Activated naive CD8-positive, alpha-beta T cell treated with anti-CD3 and anti-CD28 coated beads, Interleukin-2, amount 10 ng/mL, durations not matched to agents 7 days and 5 days (primary cell): ENCODE results near the gene NOP56. TPM values are rescaled to one million over a fixed set of nuclear protein-coding genes. Genes with fewer than 3 reads are reported as not detected.
A peak's percentile ranks its signal among the peaks of the same experiment; 100 is the strongest.
"Not testable (repeated sequence)": the region's sequence is repeated elsewhere in the genome, so short reads cannot be mapped to it uniquely, and the experiment has no call there.

ENCODE experiments used
- ATAC-seq: fragments of 150-1000 bp; cut with Tn5 transposase; one replicate; pipeline ENCODE4 v1.10.0; 2021; ENCODE audit warnings: low read depth, moderate library complexity
- POLR2A ChIA-PET: fragments of 350-600 bp; sonication (Branson Sonifier 250); formaldehyde crosslinking; loops from one replicate; lab custom pipeline; 2021; ENCODE audit warnings: antibody characterized with exemption; lab: Charles Lee
- DNase-seq: peaks from one replicate; pipeline ENCODE4 v3.0.0; 2021
- H3K27ac Mint-ChIP-seq: one replicate; pipeline ENCODE4 v1.8.0; 2022; ENCODE audit warnings: mild to moderate bottlenecking, mixed read lengths
- H3K27me3 Mint-ChIP-seq: one replicate; pipeline ENCODE4 v1.8.0; 2022; ENCODE audit warnings: mild to moderate bottlenecking, moderate library complexity, mixed read lengths
- H3K36me3 Mint-ChIP-seq: one replicate; pipeline ENCODE4 v1.8.0; 2021; ENCODE audit warnings: mild to moderate bottlenecking, mixed read lengths
- H3K4me1 Mint-ChIP-seq: one replicate; pipeline ENCODE4 v1.8.0; 2021; ENCODE audit warnings: mixed read lengths
- H3K4me3 Mint-ChIP-seq: one replicate; pipeline ENCODE4 v1.8.0; 2022; ENCODE audit warnings: mild to moderate bottlenecking, moderate library complexity, mixed read lengths
- H3K9me3 Mint-ChIP-seq: one replicate; pipeline ENCODE4 v1.8.0; 2021; ENCODE audit warnings: mixed read lengths
- total RNA-seq, 2 experiments: library from RNA; stranded (reverse); gene quantifications; one replicate each; pipeline ENCODE4 v1.2.3, GENCODE V29; 2021

The NOP56 gene
- total RNA-seq, 2 experiments from 2014 or later, result 322 to 330 TPM

DNA sequence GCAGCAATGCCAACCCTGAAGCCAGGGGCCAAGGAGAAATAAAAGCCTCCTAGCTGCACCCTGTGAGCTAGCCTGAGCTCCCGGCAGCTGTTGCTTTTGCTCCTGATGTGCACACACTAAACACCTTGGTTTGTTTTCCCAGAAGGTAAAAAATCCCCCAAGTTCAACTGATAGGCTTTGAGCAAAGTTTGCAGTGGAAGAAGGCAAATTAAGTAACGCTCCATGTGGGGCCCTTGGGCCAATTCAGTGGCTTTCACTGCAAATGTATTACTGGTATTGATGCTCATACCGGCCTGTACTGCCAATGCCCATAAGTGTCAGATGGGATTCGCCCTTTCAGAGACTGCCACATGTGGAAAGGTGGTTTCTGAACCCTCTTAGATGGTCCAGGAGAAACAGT is 21.0 kb downstream of the NOP56 start:
- no peak overlapping the region for H3K27ac Mint-ChIP-seq
- POLR2A ChIA-PET, result interaction anchor here (1.9 kb wide), 1 partner anchor 9 kb away, joined by 8 read pairs; the partner anchor contains the start of gene IDH3B
- H3K9me3 Mint-ChIP-seq, result no peaks in the 10 kb centered on the region
- DNase-seq (no peak), ATAC-seq (no peak)
- H3K4me3 Mint-ChIP-seq, result no peak overlapping the region
- peaks cover 5% of the 10 kb centered on the region for H3K27me3 Mint-ChIP-seq
- no peaks in the 10 kb centered on the region for H3K36me3 Mint-ChIP-seq
- H3K4me1 Mint-ChIP-seq, result no peaks in the 10 kb centered on the region

DNA sequence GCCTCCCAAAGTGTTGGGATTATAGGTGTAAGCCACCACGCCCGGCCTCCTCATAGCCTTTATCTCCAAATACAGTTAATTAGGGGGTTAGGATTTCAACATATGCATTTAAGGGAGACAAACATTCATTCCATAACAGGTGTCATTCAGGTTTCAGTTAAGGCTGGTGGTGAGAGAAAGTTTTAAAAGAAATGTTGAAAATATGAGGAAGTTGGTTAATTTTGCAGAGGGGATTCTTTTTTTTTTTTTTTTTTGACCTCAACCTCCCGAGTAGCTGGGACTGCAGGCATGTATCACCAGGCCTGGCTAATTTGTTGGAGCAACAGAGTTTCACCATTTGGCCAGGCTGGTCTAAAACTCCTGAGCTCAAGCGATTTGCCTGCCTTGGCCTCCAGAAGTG is 27.6 kb downstream of the NOP56 start:
- no peaks in the 10 kb centered on the region for H3K9me3 Mint-ChIP-seq
- H3K4me3 Mint-ChIP-seq, result no peak overlapping the region
- H3K27ac Mint-ChIP-seq, result no peak overlapping the region
- DNase-seq (no peak), ATAC-seq (no peak)
- peaks cover 6% of the 10 kb centered on the region for H3K4me1 Mint-ChIP-seq
- H3K36me3 Mint-ChIP-seq, result no peaks in the 10 kb centered on the region
- peaks cover 32% of the 10 kb centered on the region for H3K27me3 Mint-ChIP-seq
- POLR2A ChIA-PET, result no interaction called here

GRCh38 chr20:2682040-2682439 is 29.6 kb downstream of the NOP56 start:
- peaks cover 11% of the 10 kb centered on the region for H3K4me1 Mint-ChIP-seq
- H3K27me3 Mint-ChIP-seq, result peaks cover 34% of the 10 kb centered on the region
- not testable (repeated sequence) for H3K9me3 Mint-ChIP-seq, H3K36me3 Mint-ChIP-seq, H3K4me3 Mint-ChIP-seq, DNase-seq, ATAC-seq, H3K27ac Mint-ChIP-seq
- POLR2A ChIA-PET, result interaction anchor here (0.7 kb wide), 1 partner anchor 12 kb away, joined by 4 read pairs; no protein-coding TSS in a partner anchor

GRCh38 chr20:2684817-2685216 is 32.4 kb downstream of the NOP56 start:
- not testable (repeated sequence) for H3K9me3 Mint-ChIP-seq, DNase-seq, H3K4me3 Mint-ChIP-seq, H3K36me3 Mint-ChIP-seq
- peaks cover 27% of the 10 kb centered on the region for H3K4me1 Mint-ChIP-seq
- H3K27me3 Mint-ChIP-seq, result peaks cover 43% of the 10 kb centered on the region
- H3K27ac Mint-ChIP-seq, result peak overlapping the region; percentile 25
- peak; percentile 31 for ATAC-seq
- POLR2A ChIA-PET, result interaction anchor here (0.9 to 1.1 kb wide), 2 partner anchors 21 to 33 kb away, joined by 3 to 4 read pairs; partner anchors contain the start of genes IDH3B and NOP56

- ATAC-seq (no peak), DNase-seq (no peak)
- Mint-ChIP-seq H3K4me3 (peak overlapping the region; percentile 66), H3K36me3 (no peaks in the 10 kb centered on the region), H3K27me3 (peaks cover 48% of the 10 kb centered on the region), H3K4me1 (peaks cover 33% of the 10 kb centered on the region), H3K9me3 (no peaks in the 10 kb centered on the region), H3K27ac (peak overlapping the region; percentile 57)
- POLR2A ChIA-PET, result interaction anchor here (0.7 to 2.0 kb wide), 3 partner anchors 23 to 54 kb away, joined by 3 to 8 read pairs (median 5); partner anchors contain the start of genes IDH3B and NOP56
Observed at GRCh38 chr20:2687514-2687913, 35.1 kb downstream of the NOP56 start.

- H3K27me3 Mint-ChIP-seq, result peaks cover 42% of the 10 kb centered on the region
- peak overlapping the region; percentile 66 for H3K4me3 Mint-ChIP-seq
- POLR2A ChIA-PET, result interaction anchor here (0.7 to 2.0 kb wide), 5 partner anchors 19 to 64 kb away, joined by 3 to 8 read pairs (median 5); partner anchors contain the start of gene NOP56
- peak overlapping the region; percentile 57 for H3K27ac Mint-ChIP-seq
- DNase-seq, result peak; percentile 90
- H3K4me1 Mint-ChIP-seq, result peaks cover 31% of the 10 kb centered on the region
- no peaks in the 10 kb centered on the region for H3K9me3 Mint-ChIP-seq
- peak; percentile 84 for ATAC-seq
- H3K36me3 Mint-ChIP-seq, result no peaks in the 10 kb centered on the region
Observed at GRCh38 chr20:2688041-2688591, 35.7 kb downstream of the NOP56 start.

DNA sequence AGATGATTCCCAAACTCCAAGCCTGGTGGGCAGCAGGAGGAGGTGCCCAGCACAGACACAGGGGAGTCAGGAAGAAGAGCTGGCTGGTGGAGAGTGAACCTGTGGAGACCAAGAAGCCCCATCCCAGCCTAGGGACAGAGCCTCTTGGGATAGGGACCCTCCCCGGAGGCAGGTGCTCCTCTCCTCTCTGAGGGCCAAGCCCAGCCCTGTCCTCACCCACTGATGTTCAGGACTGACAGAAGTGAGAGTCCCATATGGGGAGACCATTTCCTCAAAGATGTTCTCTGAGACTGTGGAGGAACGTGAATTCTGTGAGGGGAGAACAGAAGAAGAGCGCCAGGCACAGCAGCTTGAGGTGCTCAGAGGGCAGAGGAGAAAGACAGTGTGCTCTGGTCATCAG is 37.8 kb downstream of the NOP56 start:
- H3K4me3 Mint-ChIP-seq, result no peak overlapping the region
- POLR2A ChIA-PET, result no interaction called here
- ATAC-seq, result no peak

GRCh38 chr20:2690718-2691117 is 38.3 kb downstream of the NOP56 start:
- POLR2A ChIA-PET, result no interaction called here
- H3K4me3 Mint-ChIP-seq, result no peak overlapping the region
- no peaks in the 10 kb centered on the region for H3K9me3 Mint-ChIP-seq

More for the DNA sequence above, 37.8 kb downstream of the NOP56 start:
- Mint-ChIP-seq H3K4me1 (peaks cover 27% of the 10 kb centered on the region), H3K27ac (no peak overlapping the region), H3K27me3 (peaks cover 49% of the 10 kb centered on the region), H3K36me3 (no peaks in the 10 kb centered on the region), H3K9me3 (no peaks in the 10 kb centered on the region)
- no peak for DNase-seq

GRCh38 chr20:2691127-2691526 is 38.7 kb downstream of the NOP56 start:
- Mint-ChIP-seq H3K27me3 (peaks cover 58% of the 10 kb centered on the region), H3K4me1 (peaks cover 22% of the 10 kb centered on the region), H3K36me3 (no peaks in the 10 kb centered on the region), H3K27ac (no peak overlapping the region), H3K9me3 (no peaks in the 10 kb centered on the region), H3K4me3 (peak overlapping the region; percentile 77)
- POLR2A ChIA-PET, result no interaction called here
- DNase-seq (no peak), ATAC-seq (no peak)

More at GRCh38 chr20:2690718-2691117, 38.3 kb downstream of the NOP56 start:
- ATAC-seq (no peak), DNase-seq (no peak)
- H3K27ac Mint-ChIP-seq, result no peak overlapping the region
- peaks cover 22% of the 10 kb centered on the region for H3K4me1 Mint-ChIP-seq
- no peaks in the 10 kb centered on the region for H3K36me3 Mint-ChIP-seq
- peaks cover 54% of the 10 kb centered on the region for H3K27me3 Mint-ChIP-seq

DNA sequence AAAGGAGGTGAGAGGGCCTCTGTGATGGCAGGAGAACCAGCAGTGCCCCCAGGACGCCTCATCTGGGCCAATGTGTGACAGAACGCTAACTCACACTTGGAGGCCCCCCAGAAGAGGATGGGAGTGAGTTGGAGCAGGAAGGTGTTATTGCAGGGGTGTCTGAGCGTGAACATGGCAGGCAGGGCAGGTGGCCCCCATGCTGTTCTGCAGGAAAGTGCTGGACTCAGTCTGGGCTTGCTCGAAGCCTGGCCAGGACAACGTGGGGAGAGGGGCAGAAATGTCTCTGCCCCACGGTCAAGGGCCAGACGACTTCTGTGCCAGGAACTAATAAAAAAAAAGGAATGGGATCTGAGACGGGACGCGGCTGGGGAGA is 39.2 kb downstream of the NOP56 start:
- peaks cover 22% of the 10 kb centered on the region for H3K4me1 Mint-ChIP-seq
- H3K4me3 Mint-ChIP-seq, result peak overlapping the region; percentile 77
- H3K9me3 Mint-ChIP-seq, result no peaks in the 10 kb centered on the region
- H3K27me3 Mint-ChIP-seq, result peaks cover 58% of the 10 kb centered on the region
- ATAC-seq, result no peak
- POLR2A ChIA-PET, result no interaction called here
- H3K27ac Mint-ChIP-seq, result no peak overlapping the region
- H3K36me3 Mint-ChIP-seq, result no peaks in the 10 kb centered on the region
- no peak for DNase-seq

GRCh38 chr20:2692036-2692885 is 39.8 kb downstream of the NOP56 start, which contains the start of gene EBF4:
Gene EBF4, plus strand, starts transcription at chr20:2692780. Its CDS starts 866 bp downstream, at chr20:2693646.
- H3K27ac Mint-ChIP-seq, result peak within 1 kb of the TSS; percentile 79
- POLR2A ChIA-PET, result interaction anchor here (1.3 to 1.5 kb wide), 2 partner anchors 14 to 182 kb away, joined by 3 read pairs; no protein-coding TSS in a partner anchor
- DNase-seq, result no peak

DNA sequence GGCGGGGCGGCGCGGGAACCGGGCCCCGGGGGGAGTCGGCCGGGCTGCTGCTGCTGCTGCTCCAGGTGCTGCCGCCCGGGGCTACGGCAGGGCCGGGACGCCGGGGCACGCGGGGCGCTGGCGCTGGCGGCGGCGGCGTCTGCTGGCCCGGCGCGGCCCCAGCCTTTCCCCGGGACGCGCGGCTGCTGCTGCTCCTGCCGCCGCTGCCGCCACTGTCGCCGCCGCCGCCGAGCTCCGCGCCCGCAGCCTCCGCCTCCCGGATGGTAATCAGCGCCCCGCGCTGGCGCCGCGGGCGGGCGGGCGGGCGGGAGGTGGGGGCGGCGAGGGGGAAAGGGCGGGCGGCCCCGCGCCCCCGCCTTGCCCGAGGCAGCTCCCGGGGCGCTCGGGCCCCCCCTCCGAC is 40.5 kb downstream of the NOP56 start:
- peaks cover 61% of the 10 kb centered on the region for H3K27me3 Mint-ChIP-seq
- POLR2A ChIA-PET, result interaction anchor here (1.3 to 1.5 kb wide), 2 partner anchors 14 to 182 kb away, joined by 3 read pairs; no protein-coding TSS in a partner anchor

More at GRCh38 chr20:2692036-2692885, 39.8 kb downstream of the NOP56 start, which contains the start of gene EBF4:
- Mint-ChIP-seq H3K36me3 (no peaks in the 10 kb centered on the region), H3K4me3 (peak within 1 kb of the TSS; percentile 77), H3K27me3 (peaks cover 60% of the 10 kb centered on the region), H3K9me3 (no peaks in the 10 kb centered on the region), H3K4me1 (peaks cover 20% of the 10 kb centered on the region)
- ATAC-seq, result no peak

More for the DNA sequence above, 40.5 kb downstream of the NOP56 start:
- ATAC-seq (peak; percentile 6), DNase-seq (peak; percentile 52)
- Mint-ChIP-seq H3K27ac (no peak overlapping the region), H3K4me1 (peaks cover 15% of the 10 kb centered on the region), H3K36me3 (no peaks in the 10 kb centered on the region), H3K9me3 (no peaks in the 10 kb centered on the region), H3K4me3 (no peak overlapping the region)
